ENCODE data around the gene KIF4A.
"Not testable (repeated sequence)": the region's sequence is repeated elsewhere in the genome, so short reads cannot be mapped to it uniquely, and the experiment has no call there.

KIF4A gene

DNA sequence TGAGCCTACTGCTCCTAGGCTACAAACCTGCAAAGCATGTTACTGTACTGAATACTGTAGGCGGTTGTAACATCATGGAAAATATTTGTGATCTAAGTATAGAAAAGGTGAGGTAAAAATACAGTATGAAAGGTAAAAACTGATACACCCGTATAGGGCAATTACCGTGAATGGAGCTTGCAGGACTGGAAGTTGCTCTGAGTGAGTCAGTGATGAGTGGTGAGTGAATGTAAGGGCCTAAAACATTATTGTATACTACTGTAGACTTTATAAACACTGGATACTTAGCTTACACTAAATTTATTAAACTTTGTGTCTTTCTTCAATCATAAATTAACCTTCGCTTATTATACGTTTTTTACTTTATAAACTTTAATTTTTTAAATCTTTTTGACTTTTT, 3.7 kb downstream of the KIF4A start:
- no peak for DNase-seq

DNA sequence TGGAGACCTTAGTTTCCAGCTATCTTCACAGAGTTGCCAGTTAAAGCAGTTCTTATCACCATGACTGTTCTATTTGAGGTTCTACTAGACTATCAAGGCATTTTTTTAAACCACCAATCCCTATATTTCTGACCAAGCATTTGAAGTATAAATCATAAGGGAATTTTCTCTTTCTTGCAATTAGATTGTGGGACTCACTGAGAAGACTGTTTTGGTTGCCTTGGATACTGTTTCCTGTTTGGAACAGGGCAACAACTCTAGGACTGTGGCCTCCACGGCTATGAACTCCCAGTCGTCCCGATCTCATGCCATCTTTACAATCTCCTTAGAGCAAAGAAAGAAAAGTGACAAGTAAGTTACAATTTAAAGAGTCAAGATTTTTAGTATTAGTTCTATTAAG, 11.8 kb downstream of the KIF4A start:
- no peak for DNase-seq

DNA sequence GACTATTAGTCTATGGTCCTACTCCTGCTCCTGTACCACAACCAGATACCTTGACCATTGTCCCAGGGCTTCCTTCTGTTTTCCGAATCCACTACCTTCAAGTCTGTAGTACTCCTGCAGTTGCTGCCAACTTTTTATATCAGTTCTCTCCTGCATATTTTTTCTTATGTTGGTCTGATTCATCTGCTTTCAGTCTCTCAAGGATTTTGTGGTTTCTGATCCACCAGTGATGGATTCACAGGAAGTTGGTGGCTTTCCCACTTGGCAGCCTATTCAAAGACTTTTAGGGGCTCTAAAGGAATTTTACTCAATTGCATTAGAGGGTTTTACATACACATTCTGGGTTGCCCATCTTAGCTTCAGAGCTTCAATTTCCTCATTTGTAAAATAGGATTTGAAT, 23.6 kb downstream of the KIF4A start:
- DNase-seq: no peak

DNA sequence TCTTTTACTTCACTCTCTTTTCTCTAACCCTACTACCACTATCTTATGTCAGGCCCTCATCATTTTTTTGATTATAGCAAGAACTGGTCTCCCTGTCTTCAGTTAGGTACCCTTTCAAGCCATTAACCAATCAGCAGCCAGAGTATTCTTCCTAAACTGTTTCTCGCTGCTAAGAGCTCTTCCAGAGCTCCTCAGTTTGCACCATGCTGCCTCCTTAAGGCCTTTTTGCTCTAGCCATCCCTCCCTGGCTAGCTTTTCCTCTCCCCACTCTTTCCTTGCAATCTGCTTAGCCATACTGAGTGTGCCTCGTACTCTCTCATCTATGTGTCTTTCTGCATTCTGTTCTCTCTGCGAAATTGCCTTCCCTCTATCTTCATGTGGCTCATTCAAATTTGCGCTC, 32.9 kb downstream of the KIF4A start:
- DNase-seq: no peak

DNA sequence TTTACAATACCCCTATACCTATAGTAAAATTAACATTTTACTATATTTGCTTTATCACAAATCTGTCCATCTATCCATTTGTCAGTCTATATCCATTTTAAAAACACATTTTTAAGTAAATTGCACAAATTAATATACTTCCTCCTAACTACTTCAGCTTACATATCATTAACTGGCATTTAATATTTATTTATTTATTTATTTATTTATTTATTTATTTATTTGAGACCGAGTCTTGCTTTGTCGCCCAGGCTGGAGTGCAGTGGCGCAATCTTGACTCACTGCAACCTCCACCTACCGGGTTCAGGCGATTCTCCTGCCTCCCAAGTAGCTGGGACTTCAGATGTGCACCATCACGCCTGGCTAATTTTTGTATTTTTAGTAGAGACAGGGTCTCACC, 33.7 kb downstream of the KIF4A start:
- DNase-seq: not testable (repeated sequence)

DNA sequence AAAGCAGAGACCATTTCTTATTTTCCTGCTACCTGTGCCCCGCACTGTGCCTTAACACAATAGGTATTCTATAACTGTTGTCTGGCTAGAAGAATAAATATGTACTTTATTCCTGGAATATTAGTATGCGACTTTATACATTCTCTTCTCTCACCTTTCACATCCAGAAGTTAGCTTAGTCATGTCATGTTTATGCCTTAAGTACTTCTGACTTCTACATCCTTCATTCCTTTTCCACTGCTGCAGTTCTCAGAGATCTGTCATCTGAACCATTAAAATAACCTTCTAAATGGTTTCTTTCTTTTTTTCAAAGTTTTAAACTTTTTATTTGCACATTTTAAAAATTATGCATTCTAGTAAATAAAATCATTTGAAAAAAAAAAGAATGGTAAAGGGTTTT, 34.4 kb downstream of the KIF4A start:
- DNase-seq: no peak

DNA sequence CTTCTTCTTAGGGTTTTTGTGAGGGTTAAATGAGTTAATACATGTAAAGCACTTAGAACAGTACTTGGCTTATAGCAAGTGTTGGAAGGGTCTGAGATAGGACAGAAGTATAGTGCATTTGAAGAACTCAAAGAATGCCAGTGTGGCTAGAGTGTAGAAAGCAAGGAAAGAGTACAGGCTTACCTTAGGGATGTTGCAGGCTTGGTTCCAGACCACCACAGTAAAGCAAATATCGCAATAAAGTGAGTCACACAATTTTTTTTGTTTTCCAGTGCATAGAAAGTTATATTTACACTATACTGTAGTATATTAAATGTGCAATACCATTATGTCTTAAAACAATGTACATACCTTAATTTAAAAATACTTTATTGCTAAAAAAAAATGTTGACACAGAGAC, 41.3 kb downstream of the KIF4A start:
- DNase-seq: no peak

DNA sequence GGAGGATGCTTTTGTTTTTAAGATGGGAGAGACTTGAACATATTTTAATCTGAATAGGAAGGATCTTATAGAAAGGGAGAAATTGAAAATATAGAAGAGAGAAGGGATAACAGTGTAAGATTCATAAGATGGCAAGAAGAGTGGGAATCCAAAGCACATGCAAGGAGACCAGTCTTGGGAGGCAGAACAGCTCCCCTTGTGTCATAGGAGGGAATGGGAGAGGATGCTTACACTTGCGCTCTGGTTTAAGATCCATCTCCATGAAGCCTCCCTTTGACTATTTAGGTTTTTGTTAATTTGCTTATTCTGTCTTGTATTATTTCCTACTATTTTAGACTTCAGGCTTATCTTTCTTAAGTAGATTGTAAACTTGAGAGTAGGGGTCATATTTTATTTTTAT, 42.7 kb downstream of the KIF4A start:
- DNase-seq: no peak

DNA sequence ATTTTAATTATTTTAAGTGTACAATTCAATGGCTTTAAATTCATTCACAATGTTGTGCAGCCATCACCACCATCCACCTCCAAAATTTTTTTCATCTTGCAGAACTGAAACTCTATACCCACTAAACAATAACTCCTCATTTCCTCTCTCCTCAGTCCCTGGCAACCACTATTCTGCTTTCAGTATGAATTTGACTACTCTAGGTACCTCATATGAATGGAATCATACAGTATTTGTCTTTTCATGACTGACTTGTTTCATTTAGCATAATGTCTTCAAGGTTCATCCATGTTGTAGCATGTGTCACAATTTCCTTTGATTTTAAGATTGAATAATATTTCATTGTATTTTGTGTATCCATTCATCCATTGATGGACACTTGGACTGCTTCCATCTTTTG, 46.9 kb downstream of the KIF4A start:
- DNase-seq: no peak

DNA sequence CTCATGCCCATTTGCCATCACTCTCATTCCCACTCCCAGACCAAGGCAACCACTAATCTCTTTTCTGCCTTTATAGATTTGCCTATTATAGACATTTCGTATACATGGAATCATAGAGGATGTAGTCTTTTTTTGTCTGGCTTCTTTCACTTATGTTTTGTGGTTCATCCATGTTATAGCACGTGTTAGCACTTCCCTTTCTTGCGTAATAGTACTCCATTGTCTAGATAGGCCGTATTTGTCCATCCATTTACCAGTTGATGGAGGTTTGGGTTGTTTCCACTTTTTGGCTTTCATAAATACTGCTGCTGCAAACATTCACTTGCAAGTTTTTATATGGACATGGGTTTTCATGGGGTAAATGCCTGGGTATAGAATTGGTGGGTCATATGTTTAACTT, 48.4 kb downstream of the KIF4A start:
- no peak for DNase-seq

DNA sequence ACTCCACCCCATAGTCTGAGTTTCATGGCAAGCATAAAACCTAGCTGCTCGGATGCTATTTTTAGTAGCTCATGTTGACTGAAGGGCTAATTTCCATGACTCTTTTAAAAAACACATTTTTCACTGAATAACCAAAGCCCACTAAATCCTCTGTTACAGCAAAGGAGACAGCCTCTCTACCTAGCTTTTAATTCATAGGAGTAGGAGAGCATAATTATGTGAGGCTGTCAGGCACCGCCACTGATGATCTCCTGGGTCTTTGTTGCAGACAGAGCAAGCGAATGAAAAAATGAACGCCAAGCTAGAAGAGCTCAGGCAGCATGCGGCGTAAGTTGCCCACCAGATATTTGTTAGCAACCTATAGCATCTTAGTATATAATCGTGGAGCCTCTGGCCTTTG, 53.5 kb downstream of the KIF4A start:
- DNase-seq: no peak

DNA sequence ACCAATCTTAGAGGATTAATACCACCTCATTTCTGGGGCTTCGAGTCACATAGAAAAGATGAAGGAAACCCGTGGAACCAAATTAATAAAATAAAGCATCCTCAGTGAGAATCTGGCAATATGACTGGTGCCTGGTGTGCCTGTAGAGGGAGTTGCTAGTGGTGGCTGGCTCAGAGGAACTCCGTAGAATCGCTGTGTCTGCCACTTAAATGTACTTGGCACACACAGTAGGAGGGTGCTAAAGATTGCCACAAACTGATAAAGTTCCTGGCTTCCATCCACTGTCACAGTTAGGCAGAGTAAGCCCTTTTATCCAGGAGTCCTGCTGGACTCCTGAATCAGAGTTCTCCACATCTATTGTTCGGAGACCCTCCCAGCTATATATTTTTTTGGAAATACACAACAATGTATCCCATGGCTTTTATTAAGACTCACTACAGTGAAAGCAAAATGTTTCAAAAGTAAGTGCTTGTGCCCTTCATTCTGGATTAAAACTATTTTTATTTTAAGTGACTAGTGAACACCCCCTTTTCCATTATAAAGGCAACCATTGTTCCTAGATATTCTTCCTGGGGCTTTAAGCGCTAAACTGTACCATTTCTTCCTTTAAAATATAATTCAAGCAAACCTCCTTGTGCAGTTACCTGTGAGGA, 56.6 kb downstream of the KIF4A start:
- DNase-seq: no peak

DNA sequence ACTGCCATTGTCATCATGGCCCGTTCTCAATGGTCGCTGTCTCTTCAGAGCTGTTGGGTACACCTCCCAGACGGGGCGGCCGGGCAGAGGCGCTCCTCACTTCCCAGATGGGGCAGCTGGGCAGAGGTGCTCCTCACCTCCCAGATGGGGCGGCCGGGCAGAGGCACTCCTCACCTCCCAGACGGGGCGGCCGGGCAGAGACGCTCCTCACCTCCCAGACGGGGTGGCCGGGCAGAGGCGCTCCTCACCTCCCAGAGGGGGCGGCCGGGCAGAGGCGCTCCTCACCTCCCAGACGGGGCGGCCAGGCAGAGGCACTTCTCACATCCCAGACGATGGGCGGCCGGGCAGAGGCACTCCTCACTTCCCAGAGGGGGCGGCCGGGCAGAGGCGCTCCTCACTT, 58.9 kb downstream of the KIF4A start:
- not testable (repeated sequence) for DNase-seq

DNA sequence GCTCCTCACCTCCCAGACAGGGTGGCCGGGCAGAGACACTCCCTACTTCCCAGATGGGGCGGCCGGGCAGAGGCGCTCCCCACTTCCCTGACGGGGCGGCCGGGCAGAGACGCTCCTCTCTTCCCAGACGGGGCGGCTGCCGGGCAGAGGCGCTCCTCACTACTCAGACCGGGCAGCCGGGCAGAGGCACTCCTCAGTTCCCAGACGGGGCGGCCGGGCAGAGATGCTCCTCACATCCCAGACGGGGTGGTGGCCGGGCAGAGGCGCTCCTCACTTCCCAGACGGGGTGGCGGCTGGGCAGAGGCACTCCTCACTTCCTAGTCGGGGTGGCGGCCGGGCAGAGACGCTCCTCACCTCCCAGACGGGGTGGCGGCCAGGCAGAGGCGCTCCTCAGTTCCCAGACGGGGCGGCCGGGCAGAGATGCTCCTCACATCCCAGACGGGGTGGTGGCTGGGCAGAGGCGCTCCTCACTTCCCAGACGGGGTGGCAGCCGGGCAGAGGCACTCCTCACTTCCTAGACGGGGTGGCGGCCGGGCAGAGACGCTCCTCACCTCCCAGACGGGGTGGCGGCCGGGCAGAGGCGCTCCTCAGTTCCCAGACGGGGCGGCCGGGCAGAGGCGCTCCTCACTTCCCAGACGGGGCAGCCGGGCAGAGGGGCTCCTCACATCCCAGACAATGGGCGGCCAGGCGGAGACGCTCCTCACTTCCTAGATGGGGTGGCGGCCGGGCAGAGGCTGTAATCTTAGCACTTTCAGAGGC, 59.6 kb downstream of the KIF4A start:
- not testable (repeated sequence) for DNase-seq

DNA sequence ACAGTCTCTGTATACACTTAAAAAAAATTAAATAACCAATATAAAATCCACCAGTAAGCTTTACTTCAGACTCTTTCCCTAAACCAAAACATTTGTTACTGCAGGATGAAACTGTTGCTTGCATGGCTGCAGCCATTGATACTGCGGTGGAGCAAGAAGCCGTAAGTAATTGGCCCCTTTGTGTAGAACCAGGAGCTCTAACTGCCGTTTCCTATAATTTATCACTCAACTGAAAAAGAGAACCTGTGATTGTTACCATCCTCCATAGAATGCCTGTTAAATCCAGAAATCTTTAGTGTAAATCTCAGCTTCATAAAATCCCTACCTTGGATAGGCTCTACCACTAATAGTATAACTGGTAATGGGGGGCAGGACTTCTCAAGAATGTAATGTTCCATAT, 62.6 kb downstream of the KIF4A start:
- no peak for DNase-seq

DNA sequence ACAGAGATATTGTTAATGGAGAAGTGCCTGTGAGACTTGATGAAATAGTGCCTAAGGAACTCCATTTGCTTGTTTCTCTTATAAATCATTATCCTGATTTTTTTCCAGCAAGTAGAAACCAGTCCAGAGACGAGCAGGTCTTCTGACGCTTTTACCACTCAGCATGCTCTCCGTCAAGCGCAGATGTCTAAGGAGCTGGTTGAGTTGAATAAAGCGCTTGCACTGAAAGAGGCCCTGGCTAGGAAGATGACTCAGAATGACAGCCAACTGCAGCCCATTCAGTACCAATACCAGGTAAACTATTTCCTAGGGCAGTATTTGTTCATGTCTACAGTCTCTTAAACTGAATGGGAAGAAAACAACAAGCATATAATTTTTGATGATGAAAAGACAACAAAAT, 63.6 kb downstream of the KIF4A start:
- DNase-seq: no peak

DNA sequence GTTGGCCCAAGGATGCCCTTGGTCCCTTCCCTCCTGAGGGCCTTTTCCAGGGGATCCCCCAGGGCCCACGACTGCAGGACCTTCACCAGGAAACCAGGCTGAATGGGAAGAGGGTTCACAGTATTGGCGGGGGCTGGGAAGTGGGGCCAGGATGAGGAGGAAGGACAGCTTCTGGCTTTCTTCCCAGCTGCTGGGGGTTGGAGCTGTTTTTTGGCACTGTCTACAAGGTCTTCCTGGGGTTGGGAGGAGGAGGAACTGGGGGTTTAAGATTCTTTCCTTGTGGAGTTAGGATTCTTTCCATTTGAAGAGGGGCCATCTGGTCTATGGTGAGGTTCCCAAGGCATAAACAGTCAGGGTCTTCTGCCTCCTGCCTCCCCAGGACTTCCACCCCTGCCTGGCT, 64.8 kb downstream of the KIF4A start:
- DNase-seq: no peak

DNA sequence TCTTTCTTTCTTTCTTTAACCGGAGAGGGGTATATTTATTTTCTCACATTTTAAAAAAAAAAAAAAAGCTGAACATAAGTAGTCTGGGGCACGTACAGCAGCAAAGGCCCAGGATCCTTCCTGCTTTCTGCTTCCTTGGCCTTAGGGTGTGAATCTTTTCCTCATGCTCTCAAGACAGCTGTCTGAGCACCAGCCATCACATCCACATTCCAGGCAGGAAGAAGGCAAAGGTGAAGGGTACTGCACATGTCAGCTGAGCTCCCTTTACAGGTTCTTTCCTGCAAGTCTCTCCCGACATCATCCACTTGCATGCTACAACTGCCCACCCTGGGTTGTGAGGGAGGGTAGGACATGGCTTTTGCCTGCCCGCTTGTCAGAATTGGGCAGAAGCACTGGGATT, 69.6 kb downstream of the KIF4A start:
- DNase-seq: no peak

DNA sequence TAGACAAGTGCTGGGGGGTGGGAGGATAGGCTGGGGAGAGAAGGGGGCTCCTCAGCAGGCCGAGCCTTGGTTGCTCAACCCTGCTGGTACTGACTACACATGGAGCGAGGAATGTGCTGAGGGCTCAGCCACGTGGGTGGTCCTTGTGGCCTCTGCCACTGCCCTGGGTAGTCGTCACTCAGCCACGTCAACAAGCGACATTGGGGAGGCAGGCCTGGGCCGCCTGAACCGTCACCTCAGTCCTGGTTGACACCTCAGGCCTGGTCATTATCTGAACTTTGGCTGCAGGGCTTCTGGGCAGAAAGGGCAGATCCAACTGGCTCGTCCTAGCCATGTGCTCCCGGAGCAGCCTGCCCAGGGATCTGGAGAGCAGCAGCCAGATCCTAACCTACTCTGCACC, 70.5 kb downstream of the KIF4A start:
- no peak for DNase-seq

DNA sequence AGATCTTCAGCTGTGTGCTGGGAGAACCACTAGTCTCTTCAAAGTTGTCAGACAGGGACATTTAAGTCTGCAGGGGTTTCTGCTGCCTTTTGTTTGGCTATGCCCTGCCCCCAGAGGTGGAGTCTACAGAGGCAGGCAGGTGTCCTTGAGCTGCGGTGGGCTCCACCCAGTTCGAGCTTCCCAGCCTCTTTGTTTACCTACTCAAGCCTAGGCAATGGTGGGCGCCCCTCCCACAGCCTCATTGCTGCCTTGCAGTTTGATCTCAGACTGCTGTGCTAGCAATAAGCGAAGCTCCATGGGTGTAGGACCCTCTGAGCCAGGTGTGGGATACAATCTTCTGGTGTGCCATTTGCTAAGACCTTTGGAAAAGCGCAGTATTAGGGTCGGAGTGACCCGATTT, 78.8 kb downstream of the KIF4A start:
- not testable (repeated sequence) for DNase-seq

DNA sequence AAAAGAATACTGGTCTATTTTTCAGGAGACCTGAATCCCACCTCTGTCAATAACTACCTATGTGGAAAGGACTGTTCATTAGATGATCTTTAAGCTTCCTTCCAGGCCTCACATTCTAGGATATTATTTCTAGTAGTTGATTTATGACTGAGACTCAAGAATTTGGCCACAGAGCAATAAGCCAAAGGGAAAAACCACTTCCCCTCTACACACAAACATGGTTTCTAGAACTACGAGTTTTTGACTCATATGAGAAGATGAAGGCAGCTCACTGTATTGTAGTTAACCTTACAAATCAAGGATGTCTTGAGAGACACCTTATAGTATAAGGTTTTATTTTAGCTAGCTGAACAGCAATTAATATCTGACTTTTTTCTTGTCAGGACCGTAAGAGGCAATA, 96.3 kb downstream of the KIF4A start:
- no peak for DNase-seq

DNA sequence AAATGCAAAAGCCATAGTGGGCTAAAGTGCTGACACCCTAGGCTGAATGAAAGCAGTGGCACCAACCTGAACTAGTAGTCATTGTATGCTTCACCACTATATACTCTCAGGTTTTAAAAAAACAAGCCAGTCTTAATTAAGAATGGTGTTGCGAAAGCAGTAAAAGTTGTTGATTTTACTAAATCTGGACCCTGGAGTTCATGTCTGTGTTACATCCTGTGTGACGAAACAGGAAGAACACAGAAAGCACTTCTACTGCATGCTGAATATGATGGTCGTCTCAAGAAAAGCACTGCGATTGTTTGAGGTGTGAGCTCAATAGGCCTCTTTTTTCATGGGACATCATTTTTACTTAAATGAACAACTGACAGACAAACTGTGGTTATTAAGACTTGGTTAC, 109.0 kb downstream of the KIF4A start:
- DNase-seq: no peak

DNA sequence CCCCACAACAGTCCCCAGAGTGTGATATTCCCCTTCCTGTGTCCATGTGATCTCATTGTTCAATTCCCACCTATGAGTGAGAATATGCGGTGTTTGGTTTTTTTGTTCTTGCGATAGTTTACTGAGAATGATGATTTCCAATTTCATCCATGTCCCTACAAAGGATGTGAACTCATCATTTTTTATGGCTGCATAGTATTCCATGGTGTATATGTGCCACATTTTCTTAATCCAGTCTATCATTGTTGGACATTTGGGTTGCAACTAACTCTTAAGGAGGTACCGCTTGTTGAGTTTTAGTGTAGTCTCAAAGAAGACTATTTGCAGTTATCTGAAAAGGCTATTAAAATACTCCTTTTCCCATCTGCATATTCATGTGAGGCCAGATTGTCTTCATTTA, 110.3 kb downstream of the KIF4A start:
- not testable (repeated sequence) for DNase-seq

DNA sequence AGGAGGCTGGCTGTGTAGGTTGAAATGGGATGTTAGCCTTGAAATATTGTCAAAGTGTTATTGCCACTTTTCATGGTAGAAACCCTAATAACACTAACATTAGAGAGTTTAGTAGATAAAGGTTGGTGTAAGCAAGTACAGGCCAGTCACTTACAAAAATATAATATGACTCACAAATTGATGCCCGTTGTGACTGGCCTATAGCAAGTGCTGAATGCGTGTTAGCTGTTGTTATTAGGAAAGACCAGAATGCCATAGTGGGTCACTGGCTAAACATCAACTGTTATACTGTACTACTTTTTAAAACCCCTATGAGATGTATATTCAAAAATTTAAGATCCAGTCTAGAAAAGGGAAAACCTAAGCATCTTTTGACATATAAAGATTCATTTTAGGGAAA, 112.8 kb downstream of the KIF4A start:
- no peak for DNase-seq

DNA sequence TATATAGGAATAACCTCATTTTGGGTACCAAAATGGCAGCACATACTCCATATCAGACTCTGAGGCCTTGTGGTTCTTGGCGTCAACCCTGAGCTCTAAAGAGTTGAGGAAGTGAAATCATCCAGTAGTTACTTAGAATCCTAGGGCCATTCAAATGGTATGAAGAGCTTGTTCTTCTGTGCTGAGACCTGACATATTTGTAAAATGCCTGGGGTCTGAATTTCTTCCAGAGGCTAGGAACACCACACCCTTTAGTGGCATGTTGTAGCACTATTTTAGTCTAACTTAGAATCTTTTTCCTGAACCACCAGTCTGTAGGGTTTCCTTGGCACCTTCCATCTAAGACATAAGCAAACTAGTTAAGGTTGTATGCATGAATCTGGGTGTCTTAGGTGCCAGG, 115.1 kb downstream of the KIF4A start:
- no peak for DNase-seq

Measured in SHP77 (cell line).